Hepatocyte (in vitro differentiated cells): ENCODE data around the gene FGFR3. TPM values are rescaled to one million over a fixed set of nuclear protein-coding genes. Genes with fewer than 3 reads are reported as not detected.

Experiments used
- DNase-seq: peaks from one replicate; pipeline ENCODE4 v3.0.0-alpha.2; 2016; ENCODE audit warnings: low spot score
- H2AFZ ChIP-seq: fragments of 200-600 bp; sonication (generic); 2 replicates; pipeline ENCODE4 v1.6.0; 2016; ENCODE audit warnings: antibody characterized with exemption, mild to moderate bottlenecking
- H3K27ac ChIP-seq: fragments of 200-600 bp; sonication (generic); 2 replicates; pipeline ENCODE4 v1.5.1; 2016; ENCODE audit warnings: mild to moderate bottlenecking
- H3K27me3 ChIP-seq: fragments of 200-600 bp; sonication (generic); 2 replicates; pipeline ENCODE4 v1.6.1; 2016
- H3K36me3 ChIP-seq: fragments of 200-600 bp; sonication (generic); replicated peaks from 2 replicates; pipeline ENCODE4 v1.5.1; 2016; ENCODE audit warnings: low read depth; ENCODE audit not compliant: insufficient read depth
- H3K4me1 ChIP-seq: fragments of 200-600 bp; sonication (generic); 2 replicates; pipeline ENCODE4 v1.5.1; 2016; ENCODE audit warnings: mild to moderate bottlenecking, moderate library complexity; ENCODE audit not compliant: insufficient read depth
- H3K4me2 ChIP-seq: fragments of 200-600 bp; sonication (generic); 2 replicates; pipeline ENCODE4 v1.6.0; 2016
- H3K4me3 ChIP-seq: fragments of 200-600 bp; sonication (generic); 2 replicates; pipeline ENCODE4 v1.5.1; 2016; ENCODE audit warnings: mild to moderate bottlenecking
- H3K79me2 ChIP-seq: fragments of 200-600 bp; sonication (generic); 2 replicates; pipeline ENCODE4 v1.6.0; 2017; ENCODE audit warnings: mild to moderate bottlenecking
- H3K9me2 ChIP-seq: fragments of 200-600 bp; sonication (generic); replicated peaks from 2 replicates; pipeline ENCODE4 v1.6.0; 2017; ENCODE audit warnings: mild to moderate bottlenecking; ENCODE audit not compliant: insufficient read depth
- H3K9me3 ChIP-seq: fragments of 200-600 bp; sonication (generic); 2 replicates; pipeline ENCODE4 v1.5.1; 2016; ENCODE audit warnings: low read depth, mild to moderate bottlenecking
- H4K20me1 ChIP-seq: fragments of 200-600 bp; sonication (generic); 2 replicates; pipeline ENCODE4 v1.6.0; 2016; ENCODE audit warnings: mild to moderate bottlenecking; ENCODE audit not compliant: insufficient read depth, poor library complexity, severe bottlenecking
- EZH2 ChIP-seq: fragments of 200-600 bp; sonication (generic); IDR thresholded peaks from 2 replicates; pipeline ENCODE4 v1.6.1; 2016; ENCODE audit warnings: antibody characterized with exemption, mild to moderate bottlenecking, borderline replicate concordance
- EZH2phosphoT487 ChIP-seq: fragments of 200-600 bp; sonication (generic); IDR thresholded peaks from one replicate; pipeline ENCODE4 v1.6.1; 2018; ENCODE audit warnings: antibody characterized with exemption, mild to moderate bottlenecking, low read depth, moderate library complexity; ENCODE audit not compliant: unreplicated experiment, severe bottlenecking
- WGBS: methylation state at CpG from one replicate; pipeline ENCODE4 v1.1.6; 2016; ENCODE audit warnings: low lambda C conversion rate; ENCODE audit errors: missing lambda C conversion rate; 5-methylcytosine and 5-hydroxymethylcytosine counted together
- polyA plus RNA-seq: library from polyadenylated mRNA; unstranded; fragments of >200 nt; fragmentation: Nextera tagmentation; extraction: Ambion mirVana; gene quantifications from 2 replicates; pipeline ENCODE4 v1.2.1, GENCODE V29; 2016
- total RNA-seq: library from RNA; depleted of rRNA; stranded (reverse); fragments of >200 nt; gene quantifications from 2 replicates; pipeline ENCODE4 v1.2.3, GENCODE V29; 2014
- TF ChIP-seq, protein P1 (sequence below): fragments of 200-600 bp; sonication (generic); IDR thresholded peaks from 2 replicates; pipeline ENCODE4 v1.5.1; 2016; ENCODE audit warnings: antibody characterized with exemption, mild to moderate bottlenecking; ENCODE audit not compliant: poor library complexity

The FGFR3 gene
- total and polyA plus RNA-seq, 2 experiments from 2014 or later: 82.0 to 99.8 TPM

GRCh38 chr4:1810765-1811164 is 17.7 kb downstream of the FGFR3 start:
- Histone ChIP-seq H3K4me1 (peaks cover 12% of the 10 kb centered on the region), H3K79me2 (no peaks in the 10 kb centered on the region), H3K27ac (no peak overlapping the region), H3K4me2 (no peak overlapping the region), H3K9me2 (no peaks in the 10 kb centered on the region), H3K4me3 (no peak overlapping the region), H3K9me3 (no peaks in the 10 kb centered on the region), H3K27me3 (no peaks in the 10 kb centered on the region), H4K20me1 (no peaks in the 10 kb centered on the region), H2AFZ (no peak overlapping the region), H3K36me3 (no peaks in the 10 kb centered on the region)
- TF ChIP-seq, protein P1, sequence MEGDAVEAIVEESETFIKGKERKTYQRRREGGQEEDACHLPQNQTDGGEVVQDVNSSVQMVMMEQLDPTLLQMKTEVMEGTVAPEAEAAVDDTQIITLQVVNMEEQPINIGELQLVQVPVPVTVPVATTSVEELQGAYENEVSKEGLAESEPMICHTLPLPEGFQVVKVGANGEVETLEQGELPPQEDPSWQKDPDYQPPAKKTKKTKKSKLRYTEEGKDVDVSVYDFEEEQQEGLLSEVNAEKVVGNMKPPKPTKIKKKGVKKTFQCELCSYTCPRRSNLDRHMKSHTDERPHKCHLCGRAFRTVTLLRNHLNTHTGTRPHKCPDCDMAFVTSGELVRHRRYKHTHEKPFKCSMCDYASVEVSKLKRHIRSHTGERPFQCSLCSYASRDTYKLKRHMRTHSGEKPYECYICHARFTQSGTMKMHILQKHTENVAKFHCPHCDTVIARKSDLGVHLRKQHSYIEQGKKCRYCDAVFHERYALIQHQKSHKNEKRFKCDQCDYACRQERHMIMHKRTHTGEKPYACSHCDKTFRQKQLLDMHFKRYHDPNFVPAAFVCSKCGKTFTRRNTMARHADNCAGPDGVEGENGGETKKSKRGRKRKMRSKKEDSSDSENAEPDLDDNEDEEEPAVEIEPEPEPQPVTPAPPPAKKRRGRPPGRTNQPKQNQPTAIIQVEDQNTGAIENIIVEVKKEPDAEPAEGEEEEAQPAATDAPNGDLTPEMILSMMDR: no peak
- TF ChIP-seq EZH2phosphoT487 (no peak), EZH2 (no peak)
- WGBS: 93% methylated on average over 9 of the region's 10 CpGs
- no peak for DNase-seq

- peaks cover 12% of the 10 kb centered on the region for H3K4me1 ChIP-seq
- WGBS: 86% methylated on average over 11 of the region's 11 CpGs
- H2AFZ ChIP-seq: no peak overlapping the region
- no peaks in the 10 kb centered on the region for H3K9me3 ChIP-seq
- H3K27me3 ChIP-seq: no peaks in the 10 kb centered on the region
- no peaks in the 10 kb centered on the region for H3K36me3 ChIP-seq
- H3K9me2 ChIP-seq: no peaks in the 10 kb centered on the region
- H3K4me3 ChIP-seq: no peak overlapping the region
- H4K20me1 ChIP-seq: no peaks in the 10 kb centered on the region
- DNase-seq: no peak
- no peak overlapping the region for H3K4me2 ChIP-seq
- TF ChIP-seq EZH2 (no peak), EZH2phosphoT487 (no peak)
- TF ChIP-seq, protein P1: no peak
- no peak overlapping the region for H3K27ac ChIP-seq
- H3K79me2 ChIP-seq: no peaks in the 10 kb centered on the region
Measured at GRCh38 chr4:1812720-1813119, 19.6 kb downstream of the FGFR3 start.

GRCh38 chr4:1813231-1813630 is 20.1 kb downstream of the FGFR3 start:
- H3K27ac ChIP-seq: no peak overlapping the region
- H3K36me3 ChIP-seq: no peaks in the 10 kb centered on the region
- H3K4me1 ChIP-seq: peaks cover 7% of the 10 kb centered on the region
- TF ChIP-seq EZH2: no peak
- H3K79me2 ChIP-seq: no peaks in the 10 kb centered on the region
- H3K4me3 ChIP-seq: no peak overlapping the region
- H3K9me2 ChIP-seq: no peaks in the 10 kb centered on the region
- no peaks in the 10 kb centered on the region for H4K20me1 ChIP-seq
- DNase-seq: no peak
- 97% methylated on average over 9 of the region's 9 CpGs for WGBS
- H3K9me3 ChIP-seq: no peaks in the 10 kb centered on the region
- H3K4me2 ChIP-seq: no peak overlapping the region
- no peak overlapping the region for H2AFZ ChIP-seq
- no peaks in the 10 kb centered on the region for H3K27me3 ChIP-seq

- H3K9me3 ChIP-seq: no peaks in the 10 kb centered on the region
- 81% methylated on average over 9 of the region's 9 CpGs for WGBS
- H3K27me3 ChIP-seq: no peaks in the 10 kb centered on the region
- no peak for TF ChIP-seq EZH2phosphoT487
- TF ChIP-seq, protein P1: peak; percentile 8
- TF ChIP-seq EZH2: no peak
- no peak for DNase-seq
- H4K20me1 ChIP-seq: no peaks in the 10 kb centered on the region
- H2AFZ ChIP-seq: no peak overlapping the region
- H3K9me2 ChIP-seq: no peaks in the 10 kb centered on the region
- no peaks in the 10 kb centered on the region for H3K79me2 ChIP-seq
- no peak overlapping the region for H3K27ac ChIP-seq
- peaks cover 1% of the 10 kb centered on the region for H3K4me1 ChIP-seq
- H3K4me3 ChIP-seq: no peak overlapping the region
- no peaks in the 10 kb centered on the region for H3K36me3 ChIP-seq
- H3K4me2 ChIP-seq: no peak overlapping the region
Measured at GRCh38 chr4:1813915-1814314, 20.8 kb downstream of the FGFR3 start.
